ELR (cell line): ENCODE data around the gene CD40LG.

Experiments
- DNase-seq: peaks from one replicate; pipeline ENCODE4 v3.0.0-alpha.2; 2015; ENCODE audit warnings: low read depth

Gene CD40LG

DNA sequence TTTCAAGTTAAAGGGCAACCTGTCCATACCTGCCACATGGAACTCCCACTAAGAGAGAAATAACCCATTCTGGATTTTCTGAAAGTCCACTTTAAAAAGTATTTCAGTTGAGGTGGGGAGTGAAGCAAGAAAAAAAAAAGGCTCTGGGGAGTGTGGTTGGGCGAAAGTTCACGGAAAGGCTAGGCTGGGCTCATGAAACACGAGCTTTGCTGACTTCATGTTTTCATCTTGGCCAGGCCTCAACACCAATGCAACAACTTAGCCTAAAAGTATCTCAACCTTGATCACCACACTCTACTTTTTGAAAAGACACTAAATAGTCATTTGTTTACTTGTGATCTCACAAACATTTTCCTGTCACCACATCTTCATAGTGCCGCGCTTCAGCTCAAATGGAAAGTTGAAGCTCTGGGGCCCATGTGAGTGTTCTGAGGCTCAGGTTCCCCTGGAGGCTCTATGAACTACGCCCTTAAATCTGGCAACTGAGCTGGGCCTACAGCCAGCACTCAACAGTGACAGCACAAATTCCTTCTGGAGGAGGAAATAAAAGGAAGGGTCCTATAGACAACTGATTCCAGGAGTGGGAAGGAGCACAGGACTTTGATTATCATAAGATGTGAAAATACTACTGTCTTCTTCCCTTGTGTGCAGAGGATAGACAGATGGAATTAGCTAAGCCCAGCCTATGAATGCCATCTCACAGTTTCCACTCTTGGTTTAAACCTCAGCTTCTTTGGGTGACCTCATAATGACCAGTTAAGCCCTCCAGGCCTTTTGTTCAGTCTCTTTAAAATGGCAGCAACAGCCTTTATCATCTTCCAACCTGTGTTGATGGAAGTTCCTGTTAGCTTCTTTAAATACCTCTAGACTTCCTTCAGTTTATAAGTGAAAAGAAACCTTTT lies 5.1 kb downstream of the CD40LG start:
- peak; percentile 1 for DNase-seq

DNA sequence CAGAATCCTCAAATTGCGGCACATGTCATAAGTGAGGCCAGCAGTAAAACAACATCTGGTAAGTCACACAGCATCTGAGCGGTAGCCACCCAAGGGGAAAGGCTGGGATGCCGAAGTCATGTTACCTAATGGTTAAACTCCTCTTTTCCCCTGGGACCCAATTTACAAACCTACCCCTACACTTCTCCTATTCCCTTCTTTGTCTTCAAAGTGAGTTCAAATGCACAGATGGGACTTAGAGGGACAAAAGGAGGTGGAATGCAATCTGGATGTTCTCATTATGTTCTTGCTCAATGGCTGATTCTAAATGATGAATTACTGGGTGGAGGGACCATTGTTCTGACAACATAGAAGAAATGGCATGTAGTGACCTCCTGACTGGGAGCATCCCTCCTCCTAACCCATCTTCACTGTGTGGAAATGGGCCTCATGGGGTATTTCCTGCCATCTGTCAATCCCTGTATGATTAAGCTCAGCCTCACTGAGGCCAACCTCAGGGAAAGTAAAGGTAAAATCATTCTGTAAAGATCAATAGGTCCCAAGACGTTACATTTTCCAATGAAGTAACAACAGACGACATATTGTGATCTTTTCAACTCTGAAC lies 8.5 kb downstream of the CD40LG start:
- no peak for DNase-seq

DNA sequence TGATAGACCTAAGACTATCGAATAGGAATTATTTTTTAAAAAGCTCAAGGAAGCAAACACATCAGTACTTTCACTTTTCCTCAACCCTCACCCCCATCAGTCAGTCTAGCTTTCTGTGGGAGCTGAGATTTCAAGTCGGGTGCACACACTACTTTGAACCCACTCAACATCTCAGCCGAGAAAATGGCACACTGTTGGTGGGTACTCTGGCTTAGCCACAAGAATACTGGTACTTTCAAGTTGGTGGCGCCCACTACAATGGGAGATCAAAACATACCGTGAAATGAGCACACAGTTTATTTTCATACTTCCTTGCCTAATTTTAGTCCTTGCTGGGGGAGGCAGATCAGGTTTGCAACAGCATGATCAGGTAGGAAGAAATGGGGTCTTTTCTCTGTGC lies 10.2 kb downstream of the CD40LG start:
- DNase-seq = no peak

DNA sequence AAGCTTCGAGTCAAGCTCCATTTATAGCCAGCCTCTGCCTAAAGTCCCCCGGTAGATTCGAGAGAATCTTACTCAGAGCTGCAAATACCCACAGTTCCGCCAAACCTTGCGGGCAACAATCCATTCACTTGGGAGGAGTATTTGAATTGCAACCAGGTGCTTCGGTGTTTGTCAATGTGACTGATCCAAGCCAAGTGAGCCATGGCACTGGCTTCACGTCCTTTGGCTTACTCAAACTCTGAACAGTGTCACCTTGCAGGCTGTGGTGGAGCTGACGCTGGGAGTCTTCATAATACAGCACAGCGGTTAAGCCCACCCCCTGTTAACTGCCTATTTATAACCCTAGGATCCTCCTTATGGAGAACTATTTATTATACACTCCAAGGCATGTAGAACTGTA lies 11.2 kb downstream of the CD40LG start:
- no peak for DNase-seq

DNA sequence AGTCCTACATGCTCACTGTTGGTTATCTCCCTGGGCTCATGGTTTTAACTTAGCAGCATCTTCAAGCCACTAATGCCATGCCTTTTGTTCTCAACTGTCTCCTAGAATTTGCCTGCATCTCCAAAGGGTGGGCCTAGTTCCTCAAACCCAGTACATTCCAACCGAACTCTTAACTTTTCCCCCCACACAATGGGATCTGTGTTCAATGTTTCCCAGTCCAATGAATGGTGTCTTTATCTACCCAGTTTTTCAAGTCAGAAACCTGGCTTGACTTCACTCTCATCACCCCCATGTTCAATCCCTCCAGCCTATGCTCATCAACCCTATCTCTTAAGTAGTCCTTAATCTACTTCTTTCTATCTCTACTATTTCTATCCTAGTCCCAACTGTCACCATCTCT lies 12.9 kb downstream of the CD40LG start:
- no peak for DNase-seq

DNA sequence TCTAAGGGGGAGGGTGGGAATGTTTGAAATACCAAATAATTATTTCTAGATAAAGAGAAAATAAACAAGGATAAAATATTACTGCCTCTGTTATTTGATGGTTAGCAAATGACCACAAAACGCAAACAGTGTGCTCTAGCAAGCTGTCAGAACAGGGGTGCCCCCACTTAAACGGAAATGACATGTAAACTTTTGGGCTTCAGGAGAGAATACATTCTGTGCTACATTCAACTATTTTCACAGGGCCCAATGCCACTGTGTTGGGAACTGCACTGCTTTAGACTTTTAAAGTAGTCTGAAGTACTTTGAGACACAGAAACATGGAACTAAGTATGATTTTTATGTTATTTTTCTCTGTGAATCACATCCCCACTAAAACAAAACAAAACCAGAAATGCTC lies 14.1 kb downstream of the CD40LG start:
- DNase-seq = no peak

DNA sequence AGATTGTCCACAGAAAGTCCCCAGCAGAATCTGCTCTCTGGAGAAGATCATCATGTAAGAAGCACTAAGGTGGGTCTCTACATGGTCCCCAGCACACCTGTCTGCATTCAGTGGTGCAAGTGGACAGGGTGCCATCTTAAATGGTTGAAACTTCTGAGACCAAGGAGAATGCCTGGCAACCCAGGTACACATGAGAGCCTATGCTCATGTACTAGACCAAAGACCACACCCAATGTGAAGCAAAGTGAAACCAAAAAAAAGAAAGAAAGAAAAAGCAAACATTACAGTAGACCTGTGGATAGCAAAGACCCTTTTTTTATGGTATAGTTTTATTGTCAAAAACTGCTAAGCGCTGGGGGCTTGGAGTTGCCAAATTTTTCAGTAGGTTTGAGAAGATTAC lies 15.0 kb downstream of the CD40LG start:
- no peak for DNase-seq

DNA sequence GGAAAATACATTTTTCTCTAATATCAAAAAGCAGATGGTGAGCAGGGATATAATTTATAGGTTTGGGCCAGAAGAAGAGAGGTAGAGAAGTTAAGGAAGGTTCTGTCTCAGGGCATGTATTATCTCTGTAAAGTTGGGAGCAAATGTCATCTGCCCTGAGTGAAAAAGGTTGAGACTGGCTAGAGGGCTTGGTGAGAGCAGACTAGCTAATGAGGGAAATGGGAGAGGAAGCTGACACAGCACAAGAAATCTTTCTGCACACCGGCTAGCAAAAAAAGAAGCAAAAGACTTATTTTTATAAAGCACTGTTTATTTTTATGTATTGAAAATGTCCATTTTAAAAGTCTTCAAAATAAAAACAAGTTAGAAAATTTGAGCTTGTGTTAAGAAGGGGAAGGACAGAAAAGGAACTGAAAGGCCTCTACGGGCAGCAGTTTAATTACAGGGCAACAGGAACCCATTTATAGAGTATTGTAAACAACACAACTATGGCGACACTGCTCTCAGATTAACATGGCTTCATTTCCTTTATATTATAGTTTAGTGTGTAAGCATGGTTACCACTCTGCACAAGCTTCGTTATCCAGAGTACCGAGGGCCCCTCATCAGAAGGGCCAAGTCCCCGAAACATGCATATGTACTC lies 17.4 kb downstream of the CD40LG start:
- no peak for DNase-seq

DNA sequence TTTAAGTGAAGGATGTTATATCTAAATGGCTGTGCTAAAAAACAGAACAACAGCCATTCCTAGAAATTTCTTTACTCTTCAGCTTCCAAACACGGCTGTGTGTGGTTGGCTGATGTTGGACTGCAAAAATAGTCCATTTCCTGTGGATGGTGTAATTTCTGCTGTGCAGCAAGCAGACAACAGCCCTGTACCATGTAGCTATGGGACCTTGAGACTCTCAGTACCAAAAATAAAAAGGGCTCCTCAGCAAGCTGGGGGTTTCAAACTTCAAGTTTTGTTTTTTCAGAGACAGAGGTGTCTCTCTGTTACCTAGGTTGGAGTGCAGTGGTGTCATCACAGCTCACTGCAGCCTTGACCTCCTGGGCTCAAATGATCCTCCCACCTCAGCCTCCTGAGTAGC lies 18.1 kb downstream of the CD40LG start:
- DNase-seq = no peak

DNA sequence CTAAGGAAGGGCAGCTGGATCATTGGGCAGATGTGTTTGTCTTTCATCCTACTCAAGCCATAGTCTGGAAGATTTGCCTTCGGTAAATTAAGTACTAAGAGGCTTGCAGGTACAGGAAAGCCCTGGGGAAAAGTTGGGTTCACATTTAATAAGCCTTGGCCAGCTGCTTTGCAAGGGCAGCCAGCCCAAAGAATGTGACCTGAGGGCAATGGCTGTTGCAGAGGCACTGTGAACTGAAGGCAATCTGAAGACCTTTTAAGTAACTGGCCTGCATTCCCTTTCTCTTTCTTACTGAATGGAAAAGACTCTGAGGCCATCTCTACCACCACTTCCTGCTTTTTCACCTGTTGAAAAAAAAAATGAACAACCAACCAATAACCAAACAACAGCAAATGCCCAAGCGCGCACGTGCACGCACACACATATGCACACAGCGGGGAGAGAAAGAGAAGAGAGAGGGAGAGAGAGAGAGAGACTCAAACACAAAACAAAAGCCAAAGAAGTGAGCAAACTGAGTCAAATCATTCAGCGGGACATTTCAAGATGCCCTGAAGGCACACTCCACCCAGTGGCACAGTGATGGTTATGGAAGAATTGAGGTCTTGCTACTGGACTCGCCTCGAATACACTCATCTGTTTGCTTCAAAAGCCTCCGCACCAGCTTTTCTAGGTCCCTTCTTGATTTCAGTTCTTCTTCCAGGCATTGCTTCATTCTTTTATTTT lies 19.6 kb downstream of the CD40LG start:
- DNase-seq = no peak

DNA sequence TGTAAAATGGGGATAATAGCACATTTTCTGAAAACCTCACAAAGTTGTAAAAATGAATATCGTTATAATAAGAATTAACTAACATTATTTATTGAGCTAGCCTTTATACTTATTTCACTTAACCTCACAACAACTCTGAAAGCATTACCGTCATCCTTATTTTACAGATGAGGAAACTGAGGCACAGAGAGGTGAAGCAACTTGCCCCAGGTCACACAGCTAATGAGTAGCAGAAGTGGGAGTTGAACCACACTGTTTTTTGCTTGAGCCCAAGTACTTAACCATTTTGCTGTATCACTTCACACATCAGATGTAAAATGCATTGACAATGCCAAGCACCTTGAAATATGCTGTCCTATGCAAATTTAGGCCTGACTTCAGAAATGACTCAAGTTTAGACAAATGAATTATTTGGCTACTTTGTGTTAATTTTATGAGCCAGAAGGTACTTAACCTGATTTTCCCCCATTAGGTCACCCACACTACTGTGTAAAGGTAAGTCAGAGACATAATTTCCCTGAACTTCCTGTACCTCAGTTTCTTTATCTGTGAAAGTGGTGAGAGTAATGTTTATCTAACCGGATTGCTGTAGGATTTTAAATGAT lies 23.1 kb downstream of the CD40LG start:
- DNase-seq = no peak

DNA sequence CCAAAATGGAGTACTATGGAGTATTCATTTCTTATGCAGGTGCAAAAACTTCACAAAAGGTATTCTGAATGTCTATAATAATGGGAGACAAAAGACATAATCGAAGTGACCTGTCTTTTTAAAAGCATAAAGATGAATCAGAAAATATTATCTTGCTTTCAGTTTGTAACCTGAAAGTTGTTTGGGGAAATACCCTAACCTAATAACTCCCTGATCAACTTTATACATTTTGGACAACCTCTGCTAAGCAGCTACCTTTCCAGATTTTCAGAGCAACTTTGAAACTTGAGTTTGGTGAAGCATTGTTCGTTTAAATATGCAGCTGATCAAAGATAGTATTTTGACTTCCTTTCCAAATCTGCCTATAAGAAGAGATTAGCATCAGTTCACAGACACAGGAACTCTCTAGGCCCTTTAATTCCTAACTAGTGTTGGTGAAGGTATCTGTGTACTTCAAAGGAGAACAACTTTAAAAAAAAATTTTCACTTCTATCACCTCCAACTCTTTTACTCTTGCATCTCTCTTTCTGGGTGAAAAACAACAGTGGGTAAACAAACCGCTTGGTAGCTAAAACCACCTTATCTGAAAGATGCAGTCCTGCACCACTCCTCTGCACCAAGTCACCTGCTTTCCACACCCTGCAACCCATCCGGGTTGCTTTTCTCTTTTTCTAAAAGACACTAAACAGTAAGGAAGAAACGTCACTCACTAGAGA lies 26.5 kb downstream of the CD40LG start:
- DNase-seq = no peak

DNA sequence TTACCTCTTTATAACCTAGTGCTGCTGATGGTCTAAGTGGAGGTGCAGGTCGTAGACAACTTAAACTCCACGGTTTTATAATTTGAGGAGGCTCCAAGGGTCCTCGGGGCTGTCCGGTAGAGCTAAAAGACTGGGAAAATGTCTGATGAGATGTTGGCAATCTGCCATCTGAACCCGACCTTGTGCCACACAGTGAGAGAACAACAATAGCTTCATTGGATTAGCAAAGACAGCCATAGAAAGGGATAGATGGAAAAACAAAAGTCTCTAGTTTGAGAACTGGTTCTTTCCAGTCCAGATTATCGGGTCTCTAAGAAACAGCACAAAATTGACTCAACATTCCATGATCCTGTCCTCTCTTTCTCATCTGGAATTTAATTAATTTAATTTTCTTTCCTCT lies 31.6 kb downstream of the CD40LG start:
- DNase-seq = no peak

DNA sequence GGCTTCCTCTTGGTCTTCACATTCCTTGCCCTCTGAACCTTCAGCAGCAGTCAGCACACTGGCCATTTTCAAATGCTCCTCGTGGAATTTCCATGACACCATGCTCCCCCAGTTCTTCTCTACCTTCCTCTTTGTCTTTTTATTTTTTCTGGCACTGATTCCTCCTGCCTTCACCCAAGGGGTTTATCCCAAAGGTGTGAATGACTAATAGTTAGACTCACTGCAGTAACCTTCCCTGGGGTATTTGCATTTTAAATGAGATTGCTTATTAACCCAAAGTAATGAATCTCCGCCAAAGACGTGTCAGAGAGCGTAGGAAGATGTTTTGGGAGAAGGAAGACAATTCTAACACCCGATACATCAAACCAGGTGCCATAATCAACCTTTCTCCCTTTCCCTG lies 36.2 kb downstream of the CD40LG start:
- no peak for DNase-seq

DNA sequence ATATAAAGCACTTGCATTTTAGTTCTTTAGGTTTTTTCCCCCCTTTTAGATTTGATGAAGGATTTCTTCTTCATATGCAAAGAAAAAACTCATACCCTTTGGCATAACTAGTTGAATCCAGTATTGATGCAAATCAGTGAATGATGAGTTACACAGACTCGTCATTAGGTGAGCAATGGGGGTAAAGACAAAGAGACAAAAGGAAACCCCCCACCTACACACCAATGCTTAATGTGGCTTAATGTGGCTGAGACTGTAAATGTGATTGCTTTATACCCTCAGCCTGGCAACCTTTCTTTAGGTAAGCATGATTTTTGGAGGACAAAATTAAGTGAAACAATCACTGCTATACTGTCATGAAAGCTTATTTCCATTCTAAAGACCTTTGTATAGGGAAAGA lies 39.5 kb downstream of the CD40LG start:
- DNase-seq = no peak

DNA sequence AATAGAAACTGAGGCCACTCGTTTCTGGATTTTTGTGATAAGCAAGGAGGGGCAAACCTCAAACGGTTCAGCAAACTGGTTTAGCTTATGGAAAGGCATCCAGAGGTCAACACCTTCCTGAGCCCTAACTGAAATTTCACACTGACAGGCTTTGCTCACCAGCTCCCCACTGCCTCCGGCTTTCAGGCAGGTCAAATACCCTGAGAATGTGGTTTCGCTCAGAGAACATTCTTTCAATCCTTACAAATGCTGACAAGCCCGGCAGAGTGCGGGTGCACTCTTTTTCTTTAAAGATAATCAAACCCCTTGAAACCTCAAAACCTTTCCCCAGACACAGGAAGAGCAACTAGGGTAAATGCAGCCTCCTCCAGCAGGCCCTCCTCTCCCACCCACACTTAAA lies 41.5 kb downstream of the CD40LG start:
- DNase-seq = no peak

DNA sequence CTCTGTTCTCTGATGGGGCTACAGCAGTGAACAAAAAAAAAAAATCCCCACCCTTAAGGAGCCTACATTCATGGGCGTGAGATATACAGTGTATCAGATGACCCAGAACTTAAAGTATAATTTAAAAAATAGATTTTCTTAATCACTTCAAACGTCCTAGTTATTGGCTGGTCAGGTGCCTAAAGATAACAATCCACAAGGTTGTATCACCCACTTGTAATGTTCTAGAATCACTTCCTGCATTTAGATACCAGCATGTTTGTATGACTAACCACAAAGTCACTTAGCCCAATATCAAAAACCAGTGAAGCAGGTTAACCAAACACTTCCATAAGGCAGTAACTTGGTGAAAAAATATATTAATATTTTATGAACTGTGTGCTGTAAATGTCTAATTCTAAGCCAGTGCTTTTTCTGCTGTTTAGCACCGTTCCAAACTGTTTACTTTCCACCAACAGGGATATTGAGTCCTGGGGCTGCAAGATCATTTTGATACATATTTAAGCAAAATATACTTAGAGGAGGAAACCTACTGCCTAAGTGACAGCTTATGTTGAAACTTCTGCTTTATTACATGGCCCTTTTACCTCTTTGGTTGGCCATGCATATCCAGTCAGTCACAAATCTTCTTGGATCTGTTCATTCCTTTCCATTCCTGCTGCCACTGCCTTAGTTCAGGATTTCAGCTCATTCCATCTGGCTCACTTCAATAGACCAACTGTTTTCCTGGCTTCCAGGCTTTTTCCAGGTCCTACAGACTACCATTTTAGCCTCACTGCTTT lies 43.3 kb downstream of the CD40LG start:
- peak; percentile 37 for DNase-seq

DNA sequence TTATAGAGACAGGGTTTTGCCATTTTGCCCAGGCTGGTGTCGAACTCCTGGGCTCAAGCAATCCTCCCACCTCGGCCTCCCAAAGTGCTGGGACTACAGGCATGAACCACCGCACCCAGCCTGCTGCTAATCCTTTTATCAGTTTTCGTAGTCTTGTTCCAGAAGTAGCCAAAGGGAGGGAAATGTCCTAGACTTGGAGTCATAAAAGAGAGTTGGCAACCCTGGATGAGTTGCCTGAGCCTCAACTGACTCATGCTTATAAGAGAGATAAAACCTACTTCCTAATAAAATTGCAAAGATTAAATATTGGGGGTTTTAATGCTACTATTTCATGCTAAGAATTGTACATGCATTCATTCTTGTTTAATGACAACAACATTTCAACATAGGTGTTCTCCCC lies 44.3 kb downstream of the CD40LG start:
- no peak for DNase-seq

DNA sequence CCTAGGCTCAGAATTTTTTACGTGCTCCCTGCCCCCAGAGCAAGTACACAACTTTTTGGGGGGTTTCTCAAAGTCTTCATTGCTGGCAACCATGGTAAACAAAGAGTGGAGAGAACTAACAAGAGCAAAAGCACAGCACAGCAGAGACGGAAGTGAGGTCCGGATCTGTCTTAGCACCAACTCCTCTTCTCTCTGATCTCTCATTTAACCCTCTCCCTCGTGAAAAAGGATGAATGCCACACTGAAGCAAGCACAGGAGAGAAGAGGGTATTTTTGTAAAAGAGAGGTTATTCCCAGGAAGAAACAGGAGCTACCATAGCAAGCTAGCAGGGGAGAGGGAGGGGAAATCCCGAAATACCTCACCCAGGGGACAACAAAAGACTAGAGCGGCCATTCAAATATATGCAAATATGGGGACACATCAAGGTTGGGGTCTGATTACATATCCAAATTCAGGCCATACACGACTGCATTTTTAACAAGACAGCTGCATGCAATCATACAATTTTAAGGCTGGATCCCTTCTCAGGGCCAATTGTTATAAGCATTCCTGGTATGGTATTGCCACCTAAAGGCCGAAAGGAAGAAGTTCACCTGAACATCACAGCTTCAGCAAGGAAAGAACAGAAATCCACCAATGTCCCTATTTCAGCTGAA lies 46.6 kb downstream of the CD40LG start:
- DNase-seq = peak; percentile 52

DNA sequence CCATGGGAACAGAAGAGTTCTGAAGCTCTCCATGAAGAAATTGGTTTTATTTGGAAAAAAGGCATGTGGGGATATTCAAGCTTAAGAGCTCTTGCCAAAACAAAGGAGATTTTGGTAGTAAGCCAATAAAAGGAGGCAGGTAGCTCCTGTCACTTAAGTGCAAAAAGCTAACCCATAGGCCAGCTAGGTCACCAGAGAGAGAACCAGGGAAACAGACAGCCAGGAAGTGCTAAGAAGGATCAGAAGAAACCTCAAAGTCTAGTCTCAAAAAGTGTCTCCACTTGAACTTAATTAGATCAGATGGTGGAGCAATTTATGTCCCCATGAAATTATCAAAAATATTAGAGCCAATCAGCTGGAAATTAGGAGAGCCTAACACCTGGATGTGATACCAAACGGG lies 49.2 kb downstream of the CD40LG start:
- no peak for DNase-seq
